ENCODE data around the gene ANKS1A.
"Not testable (repeated sequence)": the region's sequence is repeated elsewhere in the genome, so short reads cannot be mapped to it uniquely, and the experiment has no call there.

Gene ANKS1A

GRCh38 chr6:34920097-34920496 lies 31.0 kb downstream of the ANKS1A start:
- DNase-seq = no peak

- DNase-seq = no peak
These were observed 33.2 kb downstream of the ANKS1A start for GRCh38 chr6:34922177-34922663.

GRCh38 chr6:34924831-34925625 lies 36.0 kb downstream of the ANKS1A start:
- no peak for DNase-seq

- DNase-seq = no peak
These were observed 37.6 kb downstream of the ANKS1A start for GRCh38 chr6:34926655-34927054.

- no peak for DNase-seq
These were observed 39.2 kb downstream of the ANKS1A start for GRCh38 chr6:34928220-34928619.

- DNase-seq = no peak
These were observed 39.6 kb downstream of the ANKS1A start for GRCh38 chr6:34928695-34929094.

- no peak for DNase-seq
These were observed 40.4 kb downstream of the ANKS1A start for GRCh38 chr6:34929241-34929978.

- no peak for DNase-seq
These were observed 41.2 kb downstream of the ANKS1A start for GRCh38 chr6:34930221-34930620.

- DNase-seq = not testable (repeated sequence)
These were observed 43.1 kb downstream of the ANKS1A start for GRCh38 chr6:34932202-34932601.

DNA sequence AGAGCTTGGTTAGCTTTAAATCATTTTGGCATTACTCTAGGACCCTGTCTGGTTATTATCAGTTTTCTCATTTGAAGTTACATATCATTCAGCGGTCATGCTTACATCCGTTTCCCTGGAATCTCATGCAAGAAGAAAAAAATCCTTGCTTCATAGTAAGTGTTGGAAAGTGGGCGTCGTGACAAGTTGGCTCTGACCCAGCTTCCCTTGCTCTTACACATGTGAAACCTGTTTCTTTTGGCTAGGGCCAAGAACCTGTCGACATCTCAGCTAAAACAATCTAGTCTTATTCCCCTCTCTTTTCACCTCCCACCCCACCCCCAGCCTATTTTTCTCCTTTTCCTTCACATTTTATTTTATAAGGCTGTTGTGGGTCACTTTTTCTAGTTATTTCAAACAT lies 45.5 kb downstream of the ANKS1A start:
- DNase-seq = no peak

- no peak for DNase-seq
These were observed 49.2 kb downstream of the ANKS1A start for GRCh38 chr6:34938268-34938667.

GRCh38 chr6:34940030-34940434 lies 51.0 kb downstream of the ANKS1A start:
- DNase-seq = no peak

- DNase-seq = no peak
These were observed 52.4 kb downstream of the ANKS1A start for GRCh38 chr6:34941421-34941820.

DNA sequence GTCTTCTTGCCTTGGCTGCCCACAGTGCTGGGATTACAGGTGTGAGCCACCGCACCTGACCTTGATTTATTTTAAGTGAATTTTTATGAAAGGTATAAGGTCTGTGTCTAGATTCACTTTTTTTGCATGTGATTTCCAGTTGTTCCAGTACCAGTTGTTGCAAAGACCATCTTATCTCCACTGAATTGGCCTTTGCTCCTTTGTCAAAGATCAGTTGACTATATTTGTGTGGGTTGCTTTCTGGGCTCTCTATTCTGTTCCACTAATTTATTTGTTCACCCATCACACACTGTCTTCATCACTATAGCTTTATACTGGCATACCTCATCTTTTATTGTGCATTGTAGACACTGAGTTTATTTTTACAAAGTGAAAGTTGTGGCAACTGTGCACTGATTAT lies 56.3 kb downstream of the ANKS1A start:
- DNase-seq = no peak

DNA sequence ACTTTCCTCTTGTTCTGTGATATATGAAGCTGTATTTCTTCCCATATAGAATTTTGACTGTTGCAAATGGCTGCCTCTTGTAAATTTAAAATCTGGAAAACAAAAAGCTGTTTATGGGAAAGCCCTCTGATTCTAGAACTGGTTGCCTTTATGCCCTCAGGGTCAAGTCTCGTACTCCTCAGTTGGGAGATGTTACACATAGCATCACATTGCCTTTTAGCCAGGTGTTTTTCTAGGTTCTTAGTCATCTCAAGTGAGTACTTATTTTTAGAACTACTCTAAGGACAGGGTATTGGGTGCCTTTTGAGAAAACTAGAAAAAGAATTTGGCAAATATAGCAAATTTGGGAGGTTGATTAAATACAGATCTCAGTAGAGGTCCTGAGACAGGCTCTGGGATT lies 58.5 kb downstream of the ANKS1A start:
- DNase-seq = no peak

DNA sequence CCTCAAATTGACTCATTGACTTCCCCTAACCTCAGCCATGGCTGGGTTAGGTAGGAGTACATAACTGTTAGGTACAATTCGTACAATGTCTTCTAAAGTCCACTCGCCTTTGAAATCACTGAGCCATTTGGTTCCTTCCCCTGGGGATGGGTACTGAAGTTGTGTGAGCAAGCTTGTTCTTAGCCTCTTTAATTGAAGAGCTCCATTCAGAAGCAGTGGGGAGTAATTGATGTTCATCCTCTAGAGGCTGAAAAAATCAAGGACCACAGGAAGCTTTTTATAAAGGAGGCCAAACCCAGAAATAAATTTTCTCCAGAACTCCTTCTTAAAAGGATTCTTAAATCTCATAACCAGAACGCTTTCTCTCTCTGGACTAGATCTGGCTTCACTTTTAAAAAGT lies 60.6 kb downstream of the ANKS1A start:
- no peak for DNase-seq

GRCh38 chr6:34950849-34951248 lies 61.8 kb downstream of the ANKS1A start:
- DNase-seq = no peak

- no peak for DNase-seq
These were observed 62.7 kb downstream of the ANKS1A start for GRCh38 chr6:34951731-34952130.

GRCh38 chr6:34953061-34954025 lies 64.3 kb downstream of the ANKS1A start:
- no peak for DNase-seq

GRCh38 chr6:34955442-34955841 lies 66.4 kb downstream of the ANKS1A start:
- peak; percentile 14 for DNase-seq

DNA sequence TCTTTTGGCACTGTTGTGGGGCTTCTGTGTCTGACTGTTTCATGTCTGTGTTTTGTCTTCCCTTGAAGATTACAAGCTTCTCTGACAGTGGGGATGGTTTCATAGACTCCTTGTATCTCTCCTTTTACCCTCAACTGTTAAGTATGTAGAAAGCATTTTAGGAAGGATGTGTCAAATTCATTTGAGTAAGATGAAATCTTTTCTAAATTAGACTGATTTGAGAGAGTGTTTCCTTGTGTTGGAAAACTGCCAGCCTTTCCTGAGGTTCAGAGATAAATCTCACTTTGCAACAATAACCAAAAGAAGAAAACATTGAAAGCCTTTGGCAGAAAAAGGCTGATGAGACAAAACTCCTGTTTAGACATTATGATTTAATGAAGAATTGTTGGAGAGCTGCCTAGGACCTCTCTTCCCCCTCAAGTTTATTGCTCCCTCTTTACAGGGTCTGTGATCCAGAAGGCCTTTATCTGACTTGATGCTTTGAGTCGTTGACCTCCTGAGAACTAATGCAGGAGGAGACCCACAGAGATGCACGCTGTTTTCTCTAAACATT lies 68.3 kb downstream of the ANKS1A start:
- DNase-seq = no peak

- DNase-seq = no peak
These were observed 69.7 kb downstream of the ANKS1A start for GRCh38 chr6:34958734-34959133.

- DNase-seq = no peak
These were observed 70.2 kb downstream of the ANKS1A start for GRCh38 chr6:34959224-34959623.

Measured in activated CD4-positive, alpha-beta T cell treated with anti-CD3 and anti-CD28 coated beads, Interleukin-2, amount 50 U/mL, for 16 hours (primary cell).